ENCODE measurements around the gene ZFP2. TPM values are rescaled to one million over a fixed set of nuclear protein-coding genes. Genes with fewer than 3 reads are reported as not detected.

The ZFP2 gene
- 0.39 and 2.2 TPM in 2 replicates for total RNA-seq

DNA sequence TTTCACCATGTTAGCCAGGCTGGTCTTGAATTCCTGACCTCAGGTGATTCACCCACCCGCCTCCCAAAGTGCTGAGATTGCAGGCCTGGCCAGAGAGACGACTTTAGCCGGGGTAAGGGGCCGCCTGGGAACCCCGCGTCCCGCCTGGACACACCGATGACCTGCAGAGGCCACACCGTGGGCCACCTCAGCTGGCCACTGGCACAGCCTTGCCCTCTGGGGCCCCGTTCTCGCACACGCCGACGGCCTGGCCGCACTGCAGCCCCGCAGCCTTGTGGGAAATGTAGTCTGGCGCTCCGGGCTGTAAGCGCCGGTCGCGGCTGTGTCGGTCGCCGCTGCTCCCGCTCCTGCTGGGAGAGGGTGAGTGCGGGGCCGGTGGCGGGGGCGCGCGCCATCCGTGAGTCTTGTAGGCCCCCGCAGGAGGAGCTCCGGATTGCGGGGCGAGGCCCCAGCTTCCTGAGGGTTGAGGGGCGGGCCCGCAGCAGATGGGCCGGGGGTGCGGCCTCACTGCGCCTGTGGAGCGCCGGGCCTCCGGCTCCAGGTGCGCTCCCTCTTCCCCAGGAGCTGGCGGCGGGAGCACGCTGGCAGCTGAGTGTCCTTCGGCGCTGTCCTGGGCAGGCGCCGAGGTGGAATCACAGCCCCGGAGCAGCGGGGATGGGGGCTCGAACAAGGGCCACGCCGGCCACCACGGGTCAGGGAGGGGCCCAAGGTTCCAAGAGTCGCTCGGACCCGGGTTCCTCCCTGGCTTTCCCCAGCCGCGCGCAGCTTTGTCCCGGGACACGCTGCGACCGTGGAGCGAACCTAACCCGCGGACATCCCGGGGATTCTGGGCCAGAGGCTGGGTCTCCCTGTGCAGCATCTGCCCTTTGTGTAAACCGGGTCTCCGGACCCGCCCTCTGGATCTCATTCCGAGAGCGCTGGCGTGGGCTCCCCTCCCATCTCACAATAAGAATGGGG lies at the start of gene ZFP2:
Gene ZFP2 (plus strand): TSS at position 299 of the 957 bp plus-strand sequence. CDS start 35,401 bp downstream, outside the sequence.

DNA sequence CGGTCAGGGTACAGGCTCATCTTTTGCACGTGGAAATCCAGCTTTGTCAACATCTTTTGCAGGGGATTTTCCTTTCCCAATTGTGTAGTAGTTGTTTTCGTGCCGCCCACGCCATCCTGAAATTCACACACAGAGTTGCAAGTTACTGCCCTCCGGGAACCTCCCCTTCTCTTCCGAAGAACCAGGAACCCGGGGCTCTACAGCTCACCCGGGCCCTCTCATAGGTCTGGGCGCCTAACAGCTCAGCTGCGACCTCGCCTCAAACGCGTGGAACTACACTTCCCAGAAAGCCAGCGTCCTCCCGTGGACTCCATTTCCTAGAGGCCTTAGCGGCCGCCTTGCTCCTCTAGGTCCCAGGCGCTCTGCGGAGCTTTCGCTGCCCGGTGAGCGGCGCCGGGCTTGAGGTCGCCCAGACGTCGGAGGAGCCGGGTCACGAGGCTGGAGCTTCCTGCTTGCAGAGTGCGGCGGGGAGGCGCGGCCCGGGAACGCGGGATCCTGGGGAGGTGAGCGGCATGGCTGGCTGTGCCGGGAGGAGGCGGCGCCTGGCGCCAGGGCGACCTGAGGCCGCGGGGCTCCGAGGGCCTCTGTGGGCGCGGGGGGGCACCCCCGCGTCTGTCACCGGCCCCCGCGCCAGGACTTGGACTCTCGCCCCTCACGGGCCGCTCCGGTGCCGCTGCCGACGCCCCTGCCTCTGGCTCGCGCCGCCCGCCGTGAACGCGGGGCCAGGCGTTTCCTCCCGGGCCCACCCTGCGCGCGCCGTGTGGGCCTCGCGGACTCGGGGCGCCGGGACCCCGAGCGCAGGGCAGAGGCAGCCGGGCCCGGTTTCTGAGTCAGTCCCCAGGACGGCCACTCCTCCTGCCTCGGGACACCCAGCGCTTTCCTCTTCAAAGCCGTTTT lies 35.8 kb upstream of the ZFP2 start, which contains the start of gene ZNF354B:
Gene ZNF354B (plus strand): TSS at position 329 of the 897 bp plus-strand sequence. CDS start 1,095 bp downstream, outside the sequence.

DNA sequence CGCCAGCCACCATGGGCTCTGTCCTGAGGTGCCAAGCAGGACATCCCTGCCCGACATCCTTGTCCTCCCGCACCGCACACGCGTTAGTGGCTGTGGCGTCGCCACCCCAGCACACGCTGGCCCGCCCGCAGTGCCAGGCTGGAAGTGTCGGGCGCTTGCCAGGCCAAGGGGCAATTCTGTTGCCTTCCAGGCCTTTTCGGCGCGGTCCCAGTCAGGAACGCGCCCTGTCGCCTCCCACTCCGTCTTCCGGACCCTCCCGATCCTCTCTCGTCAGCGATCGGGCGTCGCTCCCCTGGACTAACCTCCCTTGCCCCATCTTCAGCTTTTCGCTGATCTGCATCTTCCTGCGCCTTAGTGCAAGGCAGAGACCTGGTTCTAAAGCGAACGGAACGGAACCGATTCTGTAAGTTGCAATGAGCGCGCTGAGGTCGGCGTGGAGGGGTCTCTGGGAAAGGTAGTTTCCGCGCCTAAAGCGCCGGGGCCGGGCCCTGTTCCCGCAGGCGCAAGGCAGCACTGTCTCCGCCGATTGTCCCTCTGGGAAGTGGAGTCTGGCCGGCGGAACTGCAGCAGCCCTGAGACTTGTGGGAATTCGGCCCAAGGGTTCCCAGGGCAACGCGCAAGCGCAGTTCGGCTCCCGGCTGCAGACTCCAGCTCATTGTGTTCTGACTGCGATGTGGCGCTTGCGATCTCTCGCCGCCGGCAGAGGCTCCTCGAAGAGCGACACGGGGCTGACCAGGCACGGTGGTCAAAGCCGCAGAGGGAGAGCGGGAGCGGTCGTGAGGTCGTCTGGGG lies 45.1 kb downstream of the ZFP2 start, which contains the start of gene ZNF454:
Gene ZNF454 (plus strand): TSS at position 630 of the 792 bp plus-strand sequence. CDS start 1,594 bp downstream, outside the sequence.

Other genes with a start within 250 kb of the ZFP2 start
- gene ZNF354A, start 165.3 kb upstream of the ZFP2 start, total RNA-seq, result 5.0 and 8.9 TPM in 2 replicates
- gene ZNF354B, start 36.0 kb upstream of the ZFP2 start, total RNA-seq, result 2.7 and 5.0 TPM in 2 replicates
- 1.2 and 6.2 TPM in 2 replicates for gene ZNF454, start 45.3 kb downstream of the ZFP2 start, total RNA-seq
- gene GRM6, start 99.4 kb downstream of the ZFP2 start, total RNA-seq, result not detected in 2 replicates
- gene ZNF879, start 127.9 kb downstream of the ZFP2 start, total RNA-seq, result 2.1 and 3.9 TPM in 2 replicates
- 3.9 and 8.4 TPM in 2 replicates for gene ZNF354C, start 164.5 kb downstream of the ZFP2 start, total RNA-seq

Measured in epithelial cell of alveolus of lung (primary cell).